ENCODE results near the gene ATRNL1.

DNA sequence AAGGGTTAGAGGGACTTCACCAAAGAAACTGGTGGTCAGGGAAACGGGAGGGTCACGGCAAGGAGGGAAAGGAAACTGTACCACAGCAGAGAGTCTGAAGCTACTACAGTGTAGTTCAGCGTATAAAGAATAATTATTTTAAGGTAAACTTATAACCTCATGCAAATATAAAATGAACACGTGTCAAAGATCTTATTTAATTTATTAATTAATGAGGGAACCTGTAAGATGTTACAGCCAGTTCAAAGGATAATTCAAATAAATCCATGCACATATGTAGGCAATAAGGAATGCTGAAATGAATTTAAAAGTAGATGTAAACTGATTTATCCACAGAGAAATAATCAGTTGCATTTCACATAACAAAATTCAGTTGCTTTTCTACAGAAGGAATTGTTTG, 49.4 kb upstream of the ATRNL1 start:
- TF ChIP-seq ZNF512 (CRISPR knock-in tag; IDR thresholded peaks at IDR 0.05; ENCODE audit: borderline replicate concordance) (no peak), E2F4 (CRISPR knock-in tag; IDR thresholded peaks at IDR 0.05; ENCODE audit: borderline replicate concordance, low read depth) (no peak), MAX (CRISPR knock-in tag; IDR thresholded peaks at IDR 0.05) (no peak), CREB1 (CRISPR knock-in tag; IDR thresholded peaks at IDR 0.05) (no peak), ATF3 (CRISPR knock-in tag; conservative IDR thresholded peaks at IDR 0.05) (no peak)
- TF ChIP-seq, protein P1, sequence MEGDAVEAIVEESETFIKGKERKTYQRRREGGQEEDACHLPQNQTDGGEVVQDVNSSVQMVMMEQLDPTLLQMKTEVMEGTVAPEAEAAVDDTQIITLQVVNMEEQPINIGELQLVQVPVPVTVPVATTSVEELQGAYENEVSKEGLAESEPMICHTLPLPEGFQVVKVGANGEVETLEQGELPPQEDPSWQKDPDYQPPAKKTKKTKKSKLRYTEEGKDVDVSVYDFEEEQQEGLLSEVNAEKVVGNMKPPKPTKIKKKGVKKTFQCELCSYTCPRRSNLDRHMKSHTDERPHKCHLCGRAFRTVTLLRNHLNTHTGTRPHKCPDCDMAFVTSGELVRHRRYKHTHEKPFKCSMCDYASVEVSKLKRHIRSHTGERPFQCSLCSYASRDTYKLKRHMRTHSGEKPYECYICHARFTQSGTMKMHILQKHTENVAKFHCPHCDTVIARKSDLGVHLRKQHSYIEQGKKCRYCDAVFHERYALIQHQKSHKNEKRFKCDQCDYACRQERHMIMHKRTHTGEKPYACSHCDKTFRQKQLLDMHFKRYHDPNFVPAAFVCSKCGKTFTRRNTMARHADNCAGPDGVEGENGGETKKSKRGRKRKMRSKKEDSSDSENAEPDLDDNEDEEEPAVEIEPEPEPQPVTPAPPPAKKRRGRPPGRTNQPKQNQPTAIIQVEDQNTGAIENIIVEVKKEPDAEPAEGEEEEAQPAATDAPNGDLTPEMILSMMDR (IDR thresholded peaks at IDR 0.05): no peak
- TF ChIP-seq, protein P2, sequence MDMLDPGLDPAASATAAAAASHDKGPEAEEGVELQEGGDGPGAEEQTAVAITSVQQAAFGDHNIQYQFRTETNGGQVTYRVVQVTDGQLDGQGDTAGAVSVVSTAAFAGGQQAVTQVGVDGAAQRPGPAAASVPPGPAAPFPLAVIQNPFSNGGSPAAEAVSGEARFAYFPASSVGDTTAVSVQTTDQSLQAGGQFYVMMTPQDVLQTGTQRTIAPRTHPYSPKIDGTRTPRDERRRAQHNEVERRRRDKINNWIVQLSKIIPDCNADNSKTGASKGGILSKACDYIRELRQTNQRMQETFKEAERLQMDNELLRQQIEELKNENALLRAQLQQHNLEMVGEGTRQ (CRISPR knock-in tag; IDR thresholded peaks at IDR 0.05): no peak
